HG03521 (cell line): ENCODE results near the gene MAP3K4.

Experiments
- ATAC-seq: cut with Tn5 transposase; IDR thresholded peaks from one replicate; pipeline ENCODE4 v1.9.1; 2021; ENCODE audit warnings: mild to moderate bottlenecking, moderate library complexity; ENCODE audit not compliant: unreplicated experiment

Gene MAP3K4

DNA sequence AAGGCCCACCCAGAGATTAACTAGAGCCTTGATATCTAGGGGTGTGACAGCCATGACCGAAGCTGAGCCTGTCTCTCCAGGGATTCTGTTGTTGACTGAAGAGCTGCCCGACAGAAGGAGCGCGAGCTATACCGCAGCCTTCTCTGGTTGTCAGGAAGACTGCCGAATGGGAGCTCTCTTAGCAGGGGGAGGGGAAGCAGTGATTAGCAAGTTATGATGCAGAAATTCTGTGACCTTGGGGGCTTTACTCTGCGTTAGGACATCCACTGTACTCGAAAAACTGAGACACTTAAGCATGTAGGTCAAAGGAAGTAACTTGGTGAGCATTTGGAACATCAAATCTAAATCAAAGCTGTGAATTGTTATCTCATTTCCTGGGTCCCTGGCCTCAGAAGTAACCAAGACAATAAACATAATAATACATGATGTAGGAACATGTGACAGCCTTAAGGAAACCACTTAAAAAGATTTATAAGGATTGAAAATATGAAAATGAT, 84.7 kb downstream of the MAP3K4 start:
- ATAC-seq: no peak

DNA sequence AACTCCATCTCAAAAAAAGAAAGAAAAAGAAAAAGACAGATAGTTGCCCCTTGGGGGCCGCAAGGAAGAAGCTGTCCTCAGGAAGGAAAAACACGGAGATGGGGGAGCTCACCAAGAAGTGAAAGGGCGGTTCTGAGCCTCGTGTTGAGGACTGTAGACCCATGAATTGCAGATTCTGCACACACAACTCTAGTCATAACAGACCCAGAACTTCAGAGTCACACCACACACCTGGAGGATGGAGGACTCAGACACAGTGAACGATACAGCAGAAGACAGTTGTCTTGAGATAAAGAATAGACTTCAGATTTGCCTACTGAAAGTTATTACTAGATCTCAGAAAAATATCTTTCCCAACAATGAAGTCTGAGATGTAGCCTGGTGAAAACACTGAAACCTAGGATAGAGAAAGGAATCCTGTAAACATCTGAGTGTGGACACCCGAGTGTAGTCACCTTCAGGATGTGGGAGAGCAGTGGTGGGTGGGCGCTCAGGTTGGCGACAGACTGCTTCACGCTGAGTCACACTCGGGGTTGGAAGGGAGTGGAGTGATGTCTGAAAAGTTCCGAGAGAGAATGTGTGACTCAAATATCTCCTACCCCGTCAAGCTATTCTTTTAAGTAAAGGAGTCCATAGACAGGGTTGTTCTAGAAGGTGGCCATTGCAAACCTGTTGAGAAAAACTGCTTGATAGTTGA, 88.1 kb downstream of the MAP3K4 start:
- no peak for ATAC-seq

GRCh38 chr6:161080263-161080970, 88.8 kb downstream of the MAP3K4 start:
- ATAC-seq: no peak

GRCh38 chr6:161082215-161082614, 90.6 kb downstream of the MAP3K4 start:
- no peak for ATAC-seq

DNA sequence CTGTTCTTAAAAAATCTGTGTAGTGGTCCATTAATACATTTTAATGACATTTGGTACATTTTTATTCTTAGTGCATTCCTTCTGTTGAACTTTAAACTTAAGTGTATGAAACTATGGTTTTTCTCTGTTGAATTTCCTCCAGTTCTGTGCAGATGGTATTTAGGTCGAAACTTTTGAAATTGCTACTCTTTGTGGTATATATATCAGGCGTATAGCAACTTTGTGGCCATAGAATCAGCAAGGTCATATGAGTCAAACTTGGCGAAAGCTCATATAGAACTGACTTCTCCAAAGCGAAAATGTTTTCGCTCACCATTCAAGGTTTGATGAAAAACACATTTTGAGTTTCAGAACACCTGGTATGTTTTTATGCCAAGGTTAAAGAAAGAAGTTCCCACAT, 93.7 kb downstream of the MAP3K4 start:
- ATAC-seq: no peak

GRCh38 chr6:161088676-161089328, 97.2 kb downstream of the MAP3K4 start:
- no peak for ATAC-seq

DNA sequence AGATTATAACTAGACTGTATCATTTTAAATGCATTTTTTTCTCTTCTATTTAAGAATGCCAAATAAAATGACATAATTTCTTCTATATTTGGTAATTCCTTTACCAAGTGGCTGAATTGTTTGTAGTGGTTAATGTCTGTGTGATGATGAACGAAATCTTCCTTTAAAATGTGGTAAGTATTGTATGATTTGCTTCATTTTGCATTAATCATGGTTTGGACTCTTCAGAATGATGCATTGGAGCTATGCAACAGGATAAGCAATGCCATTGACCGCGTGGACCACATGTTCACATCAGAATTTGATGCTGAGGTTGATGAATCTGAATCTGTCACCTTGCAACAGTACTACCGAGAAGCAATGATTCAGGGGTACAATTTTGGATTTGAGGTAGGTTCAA, 99.6 kb downstream of the MAP3K4 start:
- no peak for ATAC-seq

- ATAC-seq: no peak
These were observed 100.6 kb downstream of the MAP3K4 start for GRCh38 chr6:161091972-161092701.

GRCh38 chr6:161094955-161095354, 103.4 kb downstream of the MAP3K4 start:
- ATAC-seq: no peak

DNA sequence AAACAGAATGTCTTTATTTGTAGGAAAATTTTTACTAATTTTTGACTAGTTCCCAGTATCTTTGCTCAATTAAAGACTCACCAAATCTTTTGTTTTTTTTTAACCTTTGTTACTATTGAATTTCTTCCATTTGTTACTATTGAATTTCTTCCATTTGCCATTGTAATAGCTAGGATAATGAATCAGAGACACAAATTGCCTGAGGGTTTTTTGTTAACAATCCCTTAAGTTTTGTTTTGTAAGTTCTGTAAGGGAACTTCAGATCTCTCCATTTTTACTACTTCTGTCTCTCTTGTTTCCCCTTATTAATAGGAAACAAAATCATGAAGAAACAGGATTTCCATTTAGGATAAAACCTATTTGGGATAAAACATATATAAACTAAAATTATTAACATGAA, 104.3 kb downstream of the MAP3K4 start:
- no peak for ATAC-seq

- ATAC-seq: no peak
These were observed 108.5 kb downstream of the MAP3K4 start for GRCh38 chr6:161100072-161100471.

DNA sequence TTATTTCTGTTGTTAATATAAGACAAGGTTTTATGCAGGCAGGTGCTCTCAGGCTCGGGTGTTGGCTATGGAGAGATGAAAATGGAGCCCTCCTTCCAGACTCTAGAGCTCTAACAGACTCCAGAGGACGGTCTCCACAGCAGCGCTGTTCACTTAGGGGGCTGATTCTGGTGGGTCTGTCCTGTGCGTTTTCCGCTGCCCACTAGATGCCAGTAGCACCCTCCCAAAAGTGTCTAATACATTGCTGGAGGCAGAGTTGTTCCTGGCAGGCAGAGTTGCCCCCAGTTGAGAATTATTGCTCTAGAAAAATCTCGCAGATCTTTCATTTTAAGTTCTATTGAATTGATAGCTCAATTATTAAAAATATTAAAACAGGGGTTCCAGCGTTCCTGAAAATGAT, 109.9 kb downstream of the MAP3K4 start:
- ATAC-seq: no peak

GRCh38 chr6:161103475-161103874, 111.9 kb downstream of the MAP3K4 start:
- no peak for ATAC-seq

DNA sequence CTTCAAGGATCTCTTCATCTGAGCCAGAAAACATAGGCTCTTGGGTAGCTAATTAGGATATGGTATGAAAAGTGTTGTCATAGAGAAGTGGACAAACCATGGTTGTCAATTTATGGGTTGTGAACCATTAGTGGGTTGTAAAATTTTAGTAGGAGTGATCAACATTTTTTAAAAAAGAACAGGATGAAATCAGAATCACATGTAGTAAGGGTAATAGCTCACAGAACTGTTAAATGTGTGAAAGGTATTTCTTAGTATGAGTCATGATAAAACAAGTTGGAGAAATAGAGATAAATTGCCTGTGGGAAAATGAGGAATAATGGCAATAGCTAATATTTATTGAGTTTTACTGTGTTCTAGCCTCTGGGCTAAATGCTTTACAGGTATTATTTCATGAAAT, 113.4 kb downstream of the MAP3K4 start:
- ATAC-seq: no peak

DNA sequence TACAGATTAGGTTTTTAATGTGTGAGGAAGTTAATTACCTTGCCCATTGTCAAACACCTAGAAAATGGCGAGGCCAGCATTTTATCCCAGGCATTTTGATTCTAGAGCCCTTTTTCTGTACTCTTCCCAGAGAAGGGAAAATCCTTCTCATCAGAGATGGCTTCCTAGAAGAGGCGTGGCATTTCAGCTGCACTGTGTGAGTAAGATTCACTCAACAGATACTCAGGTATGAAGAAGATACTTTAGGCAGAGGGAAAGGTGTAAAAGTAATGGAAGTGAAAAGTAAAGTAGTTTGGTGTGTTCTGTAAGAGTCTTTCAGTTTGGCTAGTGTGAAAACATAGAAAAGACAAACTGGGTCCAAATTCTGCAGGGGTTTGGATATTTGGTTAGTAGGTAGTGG, 113.8 kb downstream of the MAP3K4 start:
- ATAC-seq: no peak

DNA sequence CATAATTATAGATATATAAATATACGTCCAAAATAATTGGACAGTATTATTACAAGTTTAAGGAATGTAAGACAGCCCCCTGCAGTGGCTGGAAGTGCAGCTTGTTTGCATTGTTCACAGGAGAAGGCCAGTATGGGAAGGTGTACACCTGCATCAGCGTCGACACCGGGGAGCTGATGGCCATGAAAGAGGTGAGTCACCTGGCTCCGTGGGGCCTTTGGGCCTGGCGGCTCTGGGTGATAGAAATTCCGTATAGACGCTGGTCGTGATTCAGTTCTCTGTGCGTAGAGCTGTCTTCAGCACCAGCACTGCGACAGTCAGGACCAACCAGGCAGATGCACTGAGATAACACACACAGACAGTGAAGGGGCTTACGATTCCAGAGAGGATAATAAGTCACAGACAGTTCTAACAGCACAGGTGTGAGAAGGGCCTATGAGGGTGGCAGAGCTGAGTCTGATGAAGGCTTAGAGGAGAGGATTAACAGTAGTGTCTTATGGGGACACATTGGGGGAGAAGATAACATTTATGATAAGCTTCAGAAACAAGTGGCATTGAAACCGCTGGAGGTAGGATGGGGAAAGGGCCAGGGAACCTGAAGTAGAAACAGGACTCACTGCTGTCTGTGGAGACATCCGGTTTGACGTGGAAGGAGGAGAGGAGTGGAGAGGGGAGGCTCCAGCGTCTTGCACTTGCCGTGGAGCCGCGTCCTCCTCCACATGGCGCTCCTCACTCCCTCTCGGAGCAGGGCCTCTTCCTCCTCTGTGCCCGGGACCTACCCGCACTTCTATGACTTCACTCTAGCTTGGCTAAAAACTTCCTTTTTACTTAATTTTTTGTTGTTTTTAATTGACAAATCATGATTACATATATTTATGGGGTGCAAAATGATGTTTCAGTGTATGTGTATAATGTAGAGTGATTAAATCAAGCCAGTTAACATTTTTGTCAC, 116.5 kb downstream of the MAP3K4 start:
- ATAC-seq: no peak

DNA sequence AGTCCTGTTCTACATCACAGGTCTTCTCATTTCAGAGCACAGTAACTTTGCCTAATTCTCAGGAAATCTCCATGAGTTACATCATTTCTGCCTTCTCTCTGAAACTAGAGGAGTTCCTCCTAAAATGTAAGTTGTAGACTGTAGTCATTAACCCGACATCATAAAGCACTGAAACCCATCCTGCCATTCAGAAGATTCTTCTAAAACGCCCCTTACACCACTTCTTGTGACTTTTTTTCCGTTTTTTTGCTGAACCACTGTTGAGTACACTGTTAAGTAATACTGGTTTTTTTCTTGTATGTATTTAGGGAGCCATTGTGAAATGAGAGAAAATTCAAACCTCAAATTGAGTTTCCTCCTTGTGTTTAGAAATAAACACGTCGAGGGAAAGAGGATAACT, 117.3 kb downstream of the MAP3K4 start:
- ATAC-seq: no peak

- ATAC-seq: no peak
These were observed 117.8 kb downstream of the MAP3K4 start for GRCh38 chr6:161109366-161109765.

DNA sequence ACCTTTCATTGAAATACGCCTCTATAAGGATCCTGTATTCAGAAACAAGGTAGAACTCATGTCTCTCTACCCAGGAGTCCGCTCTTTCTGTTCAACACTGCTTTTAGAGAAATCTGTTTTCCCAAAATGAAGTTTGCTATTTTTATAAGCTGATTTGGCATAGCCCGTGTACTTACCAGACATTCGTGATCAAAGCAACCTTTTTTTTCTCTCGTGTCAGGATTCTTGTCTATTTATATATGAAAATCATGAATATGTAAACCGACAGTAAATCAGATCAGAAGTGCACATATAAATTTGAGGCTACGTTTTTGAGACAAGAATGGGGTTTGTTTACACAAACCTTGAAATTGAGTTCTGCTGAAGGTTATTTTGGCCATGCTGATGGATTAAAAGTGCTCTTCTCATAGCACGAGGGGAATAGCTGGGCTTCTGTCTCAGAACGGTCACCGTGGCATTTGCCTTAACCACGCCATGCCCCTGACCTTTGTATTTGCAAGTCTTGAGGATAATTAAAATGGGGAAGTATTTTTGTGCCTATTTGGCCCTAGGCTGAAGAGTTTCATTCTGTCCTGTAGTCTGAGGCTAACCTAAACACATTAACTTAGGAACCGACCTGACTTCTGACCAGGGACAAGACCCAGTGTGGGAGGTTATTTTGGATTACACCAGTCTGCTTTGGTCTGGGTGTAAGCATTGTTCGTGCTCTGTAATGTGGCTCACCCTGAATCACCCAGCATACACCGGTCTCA, 118.6 kb downstream of the MAP3K4 start:
- no peak for ATAC-seq
